Upper lobe of left lung (tissue), 4 donors: ENCODE results near the gene ACD.

Experiments used
- EP300 ChIP-seq, 4 donors: sonication (generic); formaldehyde crosslinking; IDR thresholded peaks; one replicate each; pipeline ENCODE4 v1.5.1; 2017; ENCODE audit warnings: antibody characterized with exemption in 4 of 4, control low read depth in 2 of 4
- POLR2A ChIP-seq, 4 donors: fragments of 450-650 bp; IDR thresholded peaks; one replicate each; pipeline ENCODE4 v1.5.1; 2016 to 2017; ENCODE audit warnings: antibody characterized with exemption in 4 of 4, mild to moderate bottlenecking in 2 of 4
- POLR2AphosphoS5 ChIP-seq, 2 donors: sonication (generic); formaldehyde crosslinking; IDR thresholded peaks; one replicate each; pipeline ENCODE4 v1.5.1; 2017; ENCODE audit warnings: antibody characterized with exemption in 2 of 2
- TF ChIP-seq, protein P1 (sequence below), 6 experiments: fragments of 450-650 bp in 4 of 6; fragments of 200-600 bp in 2 of 6; sonication (generic) in 2 of 6; IDR thresholded peaks; one replicate each; pipeline ENCODE4 v1.5.1; 2016 to 2019; ENCODE audit warnings: antibody characterized with exemption in 6 of 6

GRCh38 chr16:67707210-67707609, 47.1 kb upstream of the ACD start:
- TF ChIP-seq, protein P1, sequence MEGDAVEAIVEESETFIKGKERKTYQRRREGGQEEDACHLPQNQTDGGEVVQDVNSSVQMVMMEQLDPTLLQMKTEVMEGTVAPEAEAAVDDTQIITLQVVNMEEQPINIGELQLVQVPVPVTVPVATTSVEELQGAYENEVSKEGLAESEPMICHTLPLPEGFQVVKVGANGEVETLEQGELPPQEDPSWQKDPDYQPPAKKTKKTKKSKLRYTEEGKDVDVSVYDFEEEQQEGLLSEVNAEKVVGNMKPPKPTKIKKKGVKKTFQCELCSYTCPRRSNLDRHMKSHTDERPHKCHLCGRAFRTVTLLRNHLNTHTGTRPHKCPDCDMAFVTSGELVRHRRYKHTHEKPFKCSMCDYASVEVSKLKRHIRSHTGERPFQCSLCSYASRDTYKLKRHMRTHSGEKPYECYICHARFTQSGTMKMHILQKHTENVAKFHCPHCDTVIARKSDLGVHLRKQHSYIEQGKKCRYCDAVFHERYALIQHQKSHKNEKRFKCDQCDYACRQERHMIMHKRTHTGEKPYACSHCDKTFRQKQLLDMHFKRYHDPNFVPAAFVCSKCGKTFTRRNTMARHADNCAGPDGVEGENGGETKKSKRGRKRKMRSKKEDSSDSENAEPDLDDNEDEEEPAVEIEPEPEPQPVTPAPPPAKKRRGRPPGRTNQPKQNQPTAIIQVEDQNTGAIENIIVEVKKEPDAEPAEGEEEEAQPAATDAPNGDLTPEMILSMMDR (IDR thresholded peaks at IDR 0.05): no peak
- no peak for TF ChIP-seq POLR2A (IDR thresholded peaks at IDR 0.05)
- TF ChIP-seq EP300 (IDR thresholded peaks at IDR 0.05): no peak
- TF ChIP-seq POLR2AphosphoS5 (IDR thresholded peaks at IDR 0.05): no peak
